HG03103 (cell line): ENCODE data around the gene OR8G1.
"Not testable (repeated sequence)": the region's sequence is repeated elsewhere in the genome, so short reads cannot be mapped to it uniquely, and the experiment has no call there.

Source experiments
- ATAC-seq: cut with Tn5 transposase; IDR thresholded peaks from one replicate; pipeline ENCODE4 v1.9.1; 2021; ENCODE audit warnings: low read depth; ENCODE audit not compliant: unreplicated experiment

The OR8G1 gene

GRCh38 chr11:124240621-124241397 lies at the start of gene OR8G1:
TSS of gene OR8G1 (plus strand) at chr11:124241095. CDS start at chr11:124249676, 8,581 bp downstream.
- ATAC-seq, result no peak

- ATAC-seq, result no peak
These were observed 47.5 kb upstream of the OR8G1 start for GRCh38 chr11:124193221-124194010.

- no peak for ATAC-seq
These were observed 46.4 kb upstream of the OR8G1 start for GRCh38 chr11:124194293-124195188.

GRCh38 chr11:124195189-124195734 lies 45.6 kb upstream of the OR8G1 start:
- peak; percentile 91 for ATAC-seq

GRCh38 chr11:124197999-124198398 lies 42.9 kb upstream of the OR8G1 start:
- ATAC-seq, result no peak

- ATAC-seq, result no peak
These were observed 42.0 kb upstream of the OR8G1 start for GRCh38 chr11:124198897-124199296.

GRCh38 chr11:124199702-124200101 lies 41.2 kb upstream of the OR8G1 start:
- ATAC-seq, result no peak

GRCh38 chr11:124200671-124201070 lies 40.2 kb upstream of the OR8G1 start:
- no peak for ATAC-seq

GRCh38 chr11:124202951-124203350 lies 37.9 kb upstream of the OR8G1 start:
- ATAC-seq, result no peak

- no peak for ATAC-seq
These were observed 36.9 kb upstream of the OR8G1 start for GRCh38 chr11:124204008-124204407.

GRCh38 chr11:124207102-124207792 lies 33.6 kb upstream of the OR8G1 start:
- ATAC-seq, result no peak

- no peak for ATAC-seq
These were observed 31.0 kb upstream of the OR8G1 start for GRCh38 chr11:124209824-124210357.

GRCh38 chr11:124210421-124210820 lies 30.5 kb upstream of the OR8G1 start:
- no peak for ATAC-seq

GRCh38 chr11:124211321-124211720 lies 29.6 kb upstream of the OR8G1 start:
- ATAC-seq, result no peak

GRCh38 chr11:124214027-124214426 lies 26.9 kb upstream of the OR8G1 start:
- ATAC-seq, result no peak

GRCh38 chr11:124219126-124219525 lies 21.8 kb upstream of the OR8G1 start:
- ATAC-seq, result no peak

GRCh38 chr11:124222407-124222806 lies 18.5 kb upstream of the OR8G1 start:
- no peak for ATAC-seq

- not testable (repeated sequence) for ATAC-seq
These were observed 16.1 kb upstream of the OR8G1 start for GRCh38 chr11:124224618-124225423.

- no peak for ATAC-seq
These were observed 15.4 kb upstream of the OR8G1 start for GRCh38 chr11:124225471-124225870.
